Cardiac ventricle fibroblast (primary cell): Measurements from ENCODE around the gene PCK1. TPM values are rescaled to one million over a fixed set of nuclear protein-coding genes. Genes with fewer than 3 reads are reported as not detected.

Experiments
- total RNA-seq: library from RNA; depleted of rRNA; stranded (reverse); fragments of >200 nt; gene quantifications from 2 replicates; pipeline ENCODE4 v1.2.3, GENCODE V29; 2015

Gene PCK1
- total RNA-seq: 0.15 TPM in 1 of 2 replicates, not detected in the other

DNA sequence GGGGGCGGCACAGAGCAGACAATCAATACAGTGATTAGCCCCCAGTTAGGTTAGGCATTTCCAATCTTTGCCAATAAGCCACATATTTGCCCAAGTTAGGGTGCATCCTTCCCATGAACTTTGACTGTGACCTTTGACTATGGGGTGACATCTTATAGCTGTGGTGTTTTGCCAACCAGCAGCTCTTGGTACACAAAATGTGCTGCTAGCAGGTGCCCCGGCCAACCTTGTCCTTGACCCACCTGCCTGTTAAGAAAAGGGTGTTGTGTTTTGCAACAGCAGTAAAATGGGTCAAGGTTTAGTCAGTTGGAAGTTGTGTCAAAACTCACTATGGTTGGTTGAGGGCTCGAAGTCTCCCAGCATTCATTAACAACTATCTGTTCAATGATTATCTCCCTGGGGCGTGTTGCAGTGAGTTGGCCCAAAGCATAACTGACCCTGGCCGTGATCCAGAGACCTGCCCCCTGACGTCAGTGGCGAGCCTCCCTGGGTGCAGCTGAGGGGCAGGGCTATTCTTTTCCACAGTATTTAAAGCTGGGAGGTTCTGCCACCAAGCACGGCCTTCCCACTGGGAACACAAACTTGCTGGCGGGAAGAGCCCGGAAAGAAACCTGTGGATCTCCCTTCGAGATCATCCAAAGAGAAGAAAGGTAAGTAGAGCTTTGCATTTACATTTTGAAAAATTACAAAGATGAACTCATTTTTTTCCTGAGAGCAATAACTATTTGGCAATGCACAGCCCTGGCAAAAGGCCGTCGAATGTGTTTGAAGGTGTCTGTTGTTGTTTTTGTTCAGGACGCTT, at the start of gene PCK1:
PCK1 (plus strand) TSS at position 557 of the 802 bp plus-strand sequence. CDS start 302 bp downstream, outside the sequence.

DNA sequence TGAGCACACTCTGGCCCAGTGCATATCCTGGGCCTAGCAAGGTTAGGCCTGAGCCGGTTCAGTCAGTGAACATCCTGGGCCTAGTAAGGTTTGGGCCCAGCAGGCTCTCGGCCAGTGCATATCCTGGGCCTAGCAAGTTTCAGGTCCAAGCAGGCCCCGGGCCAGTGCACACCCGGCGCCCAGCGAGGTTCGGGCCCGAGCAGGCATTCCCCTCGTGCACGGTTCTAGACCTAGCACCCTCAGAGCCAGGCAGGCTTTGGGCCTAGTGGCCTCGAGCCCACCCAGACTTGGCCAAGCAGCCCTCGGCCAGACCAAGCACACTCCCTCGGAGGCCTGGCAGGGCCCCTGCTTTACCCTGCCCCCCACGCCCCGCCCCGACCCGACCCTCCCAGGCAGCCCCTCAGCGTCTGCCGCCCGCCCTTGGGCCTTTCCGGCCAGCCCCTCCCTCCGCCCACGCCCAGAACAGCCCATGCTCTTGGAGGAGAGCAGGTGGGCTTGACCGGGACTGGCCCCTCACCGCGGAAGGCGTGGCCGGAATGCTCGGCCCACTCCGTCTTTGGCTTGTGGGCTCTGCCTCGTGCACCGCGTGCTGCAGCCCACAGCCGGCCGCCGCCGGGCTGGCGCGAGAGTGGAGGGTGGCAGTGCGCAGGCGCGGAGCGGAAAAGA, 36.3 kb upstream of the PCK1 start, which contains the start of gene CTCFL:
CTCFL (minus strand) TSS at position 630 of the 666 bp plus-strand sequence. CDS start 935 bp downstream, outside the sequence.

Other genes starting within 250 kb of the PCK1 start
- not detected in 2 replicates for gene SPO11, start 231.3 kb upstream of the PCK1 start, total RNA-seq
- gene RAE1, start 209.9 kb upstream of the PCK1 start, total RNA-seq: 20.1 and 29.6 TPM in 2 replicates
- gene RBM38, start 169.7 kb upstream of the PCK1 start, total RNA-seq: 5.5 and 5.6 TPM in 2 replicates
- not detected in 2 replicates for gene CTCFL, start 36.0 kb upstream of the PCK1 start, total RNA-seq
- not detected in 2 replicates for gene ZBP1, start 59.3 kb downstream of the PCK1 start, total RNA-seq
- gene PMEPA1, start 148.9 kb downstream of the PCK1 start, total RNA-seq: 1.8 and 4.0 TPM in 2 replicates